Measurements from ENCODE around the gene RALGAPA1. TPM values are rescaled to one million over a fixed set of nuclear protein-coding genes. Genes with fewer than 3 reads are reported as not detected.
A peak's percentile ranks its signal among the peaks of the same experiment; 100 is the strongest.

Gene RALGAPA1
- total and polyA plus RNA-seq, 2 of the 13 experiments (the other 11 are each of a cell fraction or from before 2014, with no cell fraction given): 65.0 to 89.2 TPM

- no peak for TF ChIP-seq REST (IDR thresholded peaks at IDR 0.05; ENCODE audit: borderline replicate concordance in 1 of 2, low read depth in 1 of 2, low read length in 2 of 2)
- peak; percentile 69; the same call in 1 of the 2 replicates for TF ChIP-seq CHD4 (IDR thresholded peaks at IDR 0.05; ENCODE audit: borderline replicate concordance, low read length)
Observed at GRCh38 chr14:35851823-35852222, 42.7 kb upstream of the RALGAPA1 start (continued).

- Histone ChIP-seq H3K4me1 (ENCODE audit: insufficient read depth, low read length) (peaks cover 7% of the 10 kb centered on the region; the same call in 1 of the 2 replicates), H3K36me3 (replicated peaks in 1 of 2; ENCODE audit: control insufficient read depth in 1 of 2, insufficient read depth in 2 of 2, low read length in 2 of 2) (peaks cover 17 to 43% of the 10 kb centered on the region in 2 experiments; a peak in 4 of 5 replicates), H2AFZ (ENCODE audit: low read length) (no peak overlapping the region), H4K20me1 (ENCODE audit: insufficient read depth, low read length) (no peaks in the 10 kb centered on the region), H3K9ac (ENCODE audit: insufficient read depth, low read depth, low read length) (no peak overlapping the region), H3K27ac (ENCODE audit: extremely low read length, insufficient read depth, low read length) (no peak overlapping the region), H3K79me2 (ENCODE audit: insufficient read depth, low read length) (peaks cover 3% of the 10 kb centered on the region), H3K27me3 (ENCODE audit: control insufficient read depth in 1 of 2, insufficient read depth in 2 of 2, low read length in 2 of 2) (no peaks in the 10 kb centered on the region), H3K9me3 (ENCODE audit: low read length) (peaks cover 7% of the 10 kb centered on the region; the same call in 1 of the 2 replicates), H3K4me2 (ENCODE audit: low read depth, low read length) (no peak overlapping the region), H3K4me3 (replicated peaks in 1 of 3; ENCODE audit: insufficient read depth in 1 of 3, low read depth in 2 of 3, low read length in 3 of 3) (no peak overlapping the region)
- intact Hi-C loops (cut with micrococcal nuclease; ENCODE audit: unreplicated experiment) (no loop called here), in situ Hi-C loops (cut with HindIII; ENCODE audit: extremely low pct_ligation_motif_present, low pct_unique_long_range_greater_than_20kb) (no loop called here)
- no peak for TF ChIP-seq FOXP1 (IDR thresholded peaks at IDR 0.05)
- TF ChIP-seq FOXP1 (CRISPR knock-in tag; IDR thresholded peaks at IDR 0.05): 0 out of 2 replicates have a peak, but pooled peaks have one; percentile 9
- 0 out of 2 replicates have a peak, but pooled peaks have one; percentile 29 for TF ChIP-seq ZNF605 (CRISPR knock-in tag; IDR thresholded peaks at IDR 0.05)
- TF ChIP-seq SOX13 (IDR thresholded peaks at IDR 0.05): no peak
- TF ChIP-seq SOX13 (CRISPR knock-in tag; conservative IDR thresholded peaks at IDR 0.05 in 1 of 2, IDR thresholded peaks at IDR 0.05 in 1 of 2): peak in 1 of 2 experiments; percentile 51; a peak in 1 of 4 replicates
- TF ChIP-seq, protein P1, sequence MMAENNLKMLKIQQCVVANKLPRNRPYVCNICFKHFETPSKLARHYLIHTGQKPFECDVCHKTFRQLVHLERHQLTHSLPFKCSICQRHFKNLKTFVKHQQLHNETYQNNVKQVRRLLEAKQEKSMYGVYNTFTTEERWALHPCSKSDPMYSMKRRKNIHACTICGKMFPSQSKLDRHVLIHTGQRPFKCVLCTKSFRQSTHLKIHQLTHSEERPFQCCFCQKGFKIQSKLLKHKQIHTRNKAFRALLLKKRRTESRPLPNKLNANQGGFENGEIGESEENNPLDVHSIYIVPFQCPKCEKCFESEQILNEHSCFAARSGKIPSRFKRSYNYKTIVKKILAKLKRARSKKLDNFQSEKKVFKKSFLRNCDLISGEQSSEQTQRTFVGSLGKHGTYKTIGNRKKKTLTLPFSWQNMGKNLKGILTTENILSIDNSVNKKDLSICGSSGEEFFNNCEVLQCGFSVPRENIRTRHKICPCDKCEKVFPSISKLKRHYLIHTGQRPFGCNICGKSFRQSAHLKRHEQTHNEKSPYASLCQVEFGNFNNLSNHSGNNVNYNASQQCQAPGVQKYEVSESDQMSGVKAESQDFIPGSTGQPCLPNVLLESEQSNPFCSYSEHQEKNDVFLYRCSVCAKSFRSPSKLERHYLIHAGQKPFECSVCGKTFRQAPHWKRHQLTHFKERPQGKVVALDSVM (CRISPR knock-in tag; IDR thresholded peaks at IDR 0.05): peak; percentile 65; the same call in 1 of the 2 replicates
- TF ChIP-seq ZSCAN30 (CRISPR knock-in tag; IDR thresholded peaks at IDR 0.05): no peak
- POLR2A ChIA-PET: interaction anchor here (1.0 kb wide), 1 partner anchor 23 kb away, joined by 3 read pairs; the partner anchor contains the start of gene BRMS1L
- ATAC-seq (peak; percentile 58), DNase-seq (ENCODE audit: low spot score) (peak; percentile 30), FAIRE-seq (no peak)
- CTCF ChIA-PET (ENCODE audit: low intra/inter-chr PET ratio, low total read pairs): no interaction called here
- 76% methylated on average over 1 of the region's 1 CpG for WGBS (ENCODE audit: low lambda C conversion rate)
- BruUV-seq (replicated peaks): no TSS peak
Observed at GRCh38 chr14:35849122-35849521, 40.0 kb upstream of the RALGAPA1 start.
